SK-N-SH (cell line): ENCODE results near the gene SMC1B. TPM values are rescaled to one million over a fixed set of nuclear protein-coding genes. Genes with fewer than 3 reads are reported as not detected.

ENCODE experiments used
- CTCF ChIA-PET: fragments of 300-600, 350-600 bp; formaldehyde crosslinking; extraction: SDS; loops from one replicate; lab custom pipeline; 2021; lab: Yijun Ruan, JAX
- POLR2A ChIA-PET: fragments of 350-600 bp; sonication (Branson Sonifier 250); formaldehyde crosslinking; extraction: SDS; loops from one replicate; lab custom pipeline; 2020; ENCODE audit warnings: antibody characterized with exemption, inconsistent platforms; lab: Yijun Ruan, JAX
- DNase-seq: peaks from one replicate; pipeline ENCODE4 v3.0.0; 2012
- H2AFZ ChIP-seq: fragments of 200-600 bp; sonication (generic); 2 replicates; pipeline ENCODE4 v1.8.1; 2016; ENCODE audit warnings: antibody characterized with exemption, mild to moderate bottlenecking, low read depth
- H3F3A ChIP-seq: fragments of 200-600 bp; sonication (generic); replicated peaks from 2 replicates; pipeline ENCODE3; 2016; ENCODE audit warnings: antibody characterized with exemption, mild to moderate bottlenecking; ENCODE audit not compliant: insufficient read depth
- H3K27ac ChIP-seq, 2 experiments: fragments of 200-500 bp in 1 of 2; fragments of 200-600 bp in 1 of 2; sonication (Bioruptor generic) in 1 of 2; sonication (generic), shearing (Covaris generic) in 1 of 2; 2 replicates each; pipeline versions ENCODE4 v1.5.1 to v1.6.1; 2014 to 2016; ENCODE audit warnings: low read depth in 2 of 2, inconsistent platforms in 1 of 2, low read length in 1 of 2, mild to moderate bottlenecking in 1 of 2, mixed read lengths in 1 of 2
- H3K27me3 ChIP-seq: fragments of 200-600 bp; sonication (generic), shearing (Covaris generic); 2 replicates; pipeline ENCODE4 v1.6.1; 2016; ENCODE audit warnings: mixed run types; ENCODE audit not compliant: insufficient read depth
- H3K36me3 ChIP-seq, 2 experiments: fragments of 200-500 bp in 1 of 2; fragments of 200-600 bp in 1 of 2; sonication (Bioruptor generic) in 1 of 2; sonication (generic) in 1 of 2; replicated peaks in 1 of 2; 2 replicates each; pipeline versions ENCODE3 to v1.5.1; 2014 to 2016; ENCODE audit warnings: low read length in 1 of 2, mild to moderate bottlenecking in 1 of 2; ENCODE audit not compliant: insufficient read depth in 2 of 2, control insufficient read depth in 1 of 2
- H3K4me1 ChIP-seq, 2 experiments: fragments of 200-500 bp in 1 of 2; fragments of 200-600 bp in 1 of 2; sonication (Bioruptor generic) in 1 of 2; sonication (generic), shearing (Covaris generic) in 1 of 2; 2 replicates each; pipeline versions ENCODE4 v1.5.1 to v1.6.1; 2014 to 2016; ENCODE audit warnings: low read depth in 1 of 2, low read length in 1 of 2, mixed run types in 1 of 2; ENCODE audit not compliant: insufficient read depth in 2 of 2, control insufficient read depth in 1 of 2
- H3K4me2 ChIP-seq: fragments of 200-600 bp; sonication (generic), shearing (Covaris generic); 2 replicates; pipeline ENCODE4 v1.6.1; 2017; ENCODE audit warnings: mixed run types
- H3K4me3 ChIP-seq, 2 experiments: fragments of 200-500 bp in 1 of 2; fragments of 200-600 bp in 1 of 2; sonication (Bioruptor generic) in 1 of 2; sonication (generic), shearing (Covaris generic) in 1 of 2; 2 replicates each; pipeline versions ENCODE4 v1.5.1 to v1.8.1; 2014 to 2016; ENCODE audit warnings: low read depth in 2 of 2, inconsistent platforms in 1 of 2, low read length in 1 of 2, mild to moderate bottlenecking in 1 of 2, mixed read lengths in 1 of 2, moderate library complexity in 1 of 2
- H3K79me2 ChIP-seq: fragments of 200-600 bp; sonication (generic); 2 replicates; pipeline ENCODE4 v1.8.1; 2017; ENCODE audit warnings: mild to moderate bottlenecking; ENCODE audit not compliant: insufficient read depth
- H3K9ac ChIP-seq: fragments of 200-600 bp; sonication (generic); 2 replicates; pipeline ENCODE4 v1.6.1; 2017; ENCODE audit warnings: mixed run types
- H3K9me2 ChIP-seq: fragments of 200-600 bp; sonication (generic); 2 replicates; pipeline ENCODE4 v1.6.1; 2017; ENCODE audit warnings: mixed run types
- H3K9me3 ChIP-seq: fragments of 200-600 bp; sonication (generic); 2 replicates; pipeline ENCODE4 v1.6.1; 2017; ENCODE audit warnings: mixed run types, mild to moderate bottlenecking, moderate library complexity
- H4K20me1 ChIP-seq: fragments of 200-600 bp; sonication (generic); 2 replicates; pipeline ENCODE4 v1.6.1; 2017; ENCODE audit warnings: mild to moderate bottlenecking, mixed run types; ENCODE audit not compliant: insufficient read depth
- CHD2 ChIP-seq: fragments of 150-350 bp; IDR thresholded peaks from 2 replicates; pipeline ENCODE4 v1.6.1; 2018; ENCODE audit warnings: low read length; ENCODE audit not compliant: partially characterized antibody
- ELF1 ChIP-seq: IDR thresholded peaks from 2 replicates; pipeline ENCODE4 v1.4.0; 2012
- EP300 ChIP-seq, 2 experiments: IDR thresholded peaks; 2 replicates each; pipeline versions ENCODE4 v1.4.0 to v1.6.1; 2012; ENCODE audit warnings: borderline replicate concordance in 1 of 2, low read depth in 1 of 2, low read length in 1 of 2
- GABPA ChIP-seq: IDR thresholded peaks from 2 replicates; pipeline ENCODE4 v1.4.0; 2012; ENCODE audit warnings: low read depth, mild to moderate bottlenecking
- JUND ChIP-seq: IDR thresholded peaks from 2 replicates; pipeline ENCODE4 v1.4.0; 2012
- MEF2A ChIP-seq: IDR thresholded peaks from 2 replicates; pipeline ENCODE4 v1.4.0; 2012; ENCODE audit warnings: low read depth, borderline replicate concordance
- NFIC ChIP-seq: IDR thresholded peaks from 2 replicates; pipeline ENCODE4 v1.4.0; 2012; ENCODE audit warnings: borderline replicate concordance
- PBX3 ChIP-seq: IDR thresholded peaks from 2 replicates; pipeline ENCODE4; 2012
- POLR2AphosphoS5 ChIP-seq: IDR thresholded peaks from 2 replicates; pipeline ENCODE4 v1.6.1; 2012; ENCODE audit warnings: low read depth, low read length
- RAD21 ChIP-seq: IDR thresholded peaks from 2 replicates; pipeline ENCODE4 v1.6.1; 2012; ENCODE audit warnings: mild to moderate bottlenecking, low read length
- SIN3A ChIP-seq: IDR thresholded peaks from 2 replicates; pipeline ENCODE4 v1.6.1; 2012; ENCODE audit warnings: low read depth, mild to moderate bottlenecking, low read length, moderate library complexity, borderline replicate concordance
- TCF12 ChIP-seq: IDR thresholded peaks from 2 replicates; pipeline ENCODE4 v1.4.0; 2012
- USF1 ChIP-seq: IDR thresholded peaks from 2 replicates; pipeline ENCODE4 v1.4.0; 2012; ENCODE audit warnings: low read depth, borderline replicate concordance
- USF2 ChIP-seq: fragments of 150-350 bp; IDR thresholded peaks from 2 replicates; pipeline ENCODE4 v1.6.1; 2017; ENCODE audit warnings: antibody characterized with exemption, low read length, low read depth, borderline replicate concordance
- WGBS: methylation state at CpG from one replicate; pipeline ENCODE4 v1.1.6; 2017; ENCODE audit warnings: low lambda C conversion rate; 5-methylcytosine and 5-hydroxymethylcytosine counted together
- polyA plus RNA-seq, 3 experiments: library from polyadenylated mRNA; depleted of rRNA; stranded (reverse); fragments of >200 nt; gene quantifications; 2 replicates each; pipeline ENCODE4 v1.2.3, GENCODE V29; 2012
- TF ChIP-seq, protein P1 (sequence below): IDR thresholded peaks from 2 replicates; pipeline ENCODE4 v1.4.0; 2012; ENCODE audit warnings: low read depth
- TF ChIP-seq, protein P2 (sequence below): fragments of 150-350 bp; IDR thresholded peaks from 2 replicates; pipeline ENCODE4 v1.6.1; 2016; ENCODE audit warnings: mild to moderate bottlenecking, low read depth, low read length

Gene SMC1B
- polyA plus RNA-seq, 1 of the 3 experiments (the other 2 are of a cell fraction): not detected

DNA sequence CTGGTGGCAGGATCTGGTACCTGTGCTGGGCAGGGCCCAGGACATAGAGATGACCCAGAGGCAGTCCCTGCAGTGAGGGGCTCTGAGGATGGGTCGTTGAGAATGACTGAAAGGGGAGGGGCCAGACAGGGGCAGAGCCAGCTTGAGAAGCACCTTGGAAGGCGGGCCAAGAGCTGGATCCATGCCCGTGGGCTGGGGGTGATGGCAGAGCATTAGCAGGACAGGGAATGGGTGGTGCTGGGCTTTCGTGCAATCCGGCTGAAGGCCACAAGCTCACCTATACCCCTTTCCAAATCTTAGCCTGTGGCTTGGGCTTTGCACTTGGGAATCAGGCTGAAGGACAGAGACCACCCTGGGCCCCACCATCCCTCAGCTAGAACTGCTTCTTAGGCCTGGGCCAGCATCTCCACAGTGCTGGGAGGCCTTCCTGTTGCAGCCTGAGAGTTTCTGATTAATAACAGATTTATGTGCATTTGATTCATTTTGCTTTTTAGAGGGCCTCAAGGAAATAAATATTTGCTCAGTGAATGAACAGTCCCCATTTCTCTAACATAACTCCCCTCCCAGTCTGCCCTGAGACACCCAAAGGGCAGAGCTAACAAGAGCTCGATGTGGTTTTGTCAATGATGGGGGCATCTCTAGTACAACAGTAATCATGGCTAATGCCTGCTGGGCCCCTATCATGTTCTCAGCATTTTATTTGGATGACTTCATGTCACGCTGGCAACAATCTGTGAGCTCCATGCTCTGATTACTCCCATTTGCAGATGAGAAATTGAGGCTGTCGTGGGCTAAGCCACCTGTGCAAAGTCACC, 39.4 kb upstream of the SMC1B start:
- 57% methylated on average over 8 of the region's 8 CpGs for WGBS
- no peaks in the 10 kb centered on the region for H3K9me3 ChIP-seq
- H2AFZ ChIP-seq: 0 out of 2 replicates have a peak overlapping the region, but pooled peaks have one; percentile 7
- no peaks in the 10 kb centered on the region for H3K27me3 ChIP-seq
- H3K36me3 ChIP-seq: no peaks in the 10 kb centered on the region
- H3K4me1 ChIP-seq: peaks cover 20 to 33% of the 10 kb centered on the region in 2 experiments; a peak in 3 of 4 replicates
- peak overlapping the region; percentile 29 to 89 for H3K27ac ChIP-seq
- peak overlapping the region; percentile 52; the same call in 1 of the 2 replicates for H3K4me2 ChIP-seq
- H3K9ac ChIP-seq: no peak overlapping the region
- no peak overlapping the region for H3K4me3 ChIP-seq
- no peaks in the 10 kb centered on the region for H3K9me2 ChIP-seq
- CTCF ChIA-PET: interaction anchor here (1.8 to 4.5 kb wide), 3 partner anchors 9 to 101 kb away, joined by 4 to 16 read pairs (median 5); no protein-coding TSS in a partner anchor
- H3F3A ChIP-seq: peaks cover 16% of the 10 kb centered on the region
- POLR2A ChIA-PET: no interaction called here
- TF ChIP-seq CHD2 (no peak), TCF12 (peak; percentile 82), JUND (peak; percentile 57; the same call in 1 of the 2 replicates), POLR2AphosphoS5 (peak; percentile 50; the same call in 1 of the 2 replicates), PBX3 (0 out of 2 replicates have a peak, but pooled peaks have one; percentile 43), ELF1 (no peak), EP300 (IDR thresholded peaks at IDR 0.05; ENCODE audit: borderline replicate concordance in 1 of 2, low read depth in 1 of 2, low read length in 1 of 2) (peak in 1 of 2 experiments; percentile 60; a peak in 1 of 4 replicates)
- TF ChIP-seq, protein P1, sequence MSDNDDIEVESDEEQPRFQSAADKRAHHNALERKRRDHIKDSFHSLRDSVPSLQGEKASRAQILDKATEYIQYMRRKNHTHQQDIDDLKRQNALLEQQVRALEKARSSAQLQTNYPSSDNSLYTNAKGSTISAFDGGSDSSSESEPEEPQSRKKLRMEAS: peak; percentile 45; the same call in 1 of the 2 replicates
- TF ChIP-seq, all 33 proteins: peak for 6
- Histone ChIP-seq H4K20me1 (no peaks in the 10 kb centered on the region), H3K79me2 (no peaks in the 10 kb centered on the region)
- no peak for DNase-seq

DNA sequence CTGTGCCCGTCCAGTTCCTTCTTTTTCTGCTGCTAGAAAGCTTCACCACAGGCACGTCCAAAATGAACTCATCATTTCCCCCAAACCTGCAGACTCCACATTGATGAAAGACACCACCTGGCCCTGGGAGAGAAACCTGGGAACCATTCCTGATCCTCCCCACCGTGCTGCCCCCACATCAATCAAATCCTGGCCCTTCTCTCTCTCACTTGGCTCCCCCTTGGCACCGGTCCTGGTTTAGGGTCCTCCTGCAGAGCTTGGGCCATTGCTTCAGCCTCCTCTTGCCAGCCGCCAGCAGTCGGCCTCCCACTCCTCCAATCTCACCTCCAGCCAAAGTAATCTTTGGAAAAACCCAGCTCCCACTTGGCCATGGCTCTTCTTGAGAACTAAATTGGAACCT, 38.6 kb upstream of the SMC1B start:
- H3K36me3 ChIP-seq: no peaks in the 10 kb centered on the region
- H4K20me1 ChIP-seq: no peaks in the 10 kb centered on the region
- peaks cover 16% of the 10 kb centered on the region for H3F3A ChIP-seq
- CTCF ChIA-PET: interaction anchor here (0.7 to 1.8 kb wide), 2 partner anchors 10 to 16 kb away, joined by 3 to 5 read pairs; no protein-coding TSS in a partner anchor
- peak overlapping the region; percentile 52; the same call in 1 of the 2 replicates for H3K4me2 ChIP-seq
- no peak overlapping the region for H3K4me3 ChIP-seq
- 77% methylated on average over 6 of the region's 6 CpGs for WGBS
- no peaks in the 10 kb centered on the region for H3K27me3 ChIP-seq
- H3K4me1 ChIP-seq: peaks cover 20 to 33% of the 10 kb centered on the region in 2 experiments; a peak in 3 of 4 replicates
- no peaks in the 10 kb centered on the region for H3K9me3 ChIP-seq
- H2AFZ ChIP-seq: no peak overlapping the region
- peak overlapping the region; percentile 29 to 89 for H3K27ac ChIP-seq
- no peaks in the 10 kb centered on the region for H3K79me2 ChIP-seq
- H3K9ac ChIP-seq: no peak overlapping the region
- DNase-seq: no peak
- H3K9me2 ChIP-seq: no peaks in the 10 kb centered on the region
- POLR2A ChIA-PET: no interaction called here
- TF ChIP-seq ELF1: no peak
- no peak for TF ChIP-seq SIN3A
- TF ChIP-seq NFIC: no peak
- TF ChIP-seq MEF2A: no peak
- no peak for TF ChIP-seq USF1
- TF ChIP-seq, protein P2, sequence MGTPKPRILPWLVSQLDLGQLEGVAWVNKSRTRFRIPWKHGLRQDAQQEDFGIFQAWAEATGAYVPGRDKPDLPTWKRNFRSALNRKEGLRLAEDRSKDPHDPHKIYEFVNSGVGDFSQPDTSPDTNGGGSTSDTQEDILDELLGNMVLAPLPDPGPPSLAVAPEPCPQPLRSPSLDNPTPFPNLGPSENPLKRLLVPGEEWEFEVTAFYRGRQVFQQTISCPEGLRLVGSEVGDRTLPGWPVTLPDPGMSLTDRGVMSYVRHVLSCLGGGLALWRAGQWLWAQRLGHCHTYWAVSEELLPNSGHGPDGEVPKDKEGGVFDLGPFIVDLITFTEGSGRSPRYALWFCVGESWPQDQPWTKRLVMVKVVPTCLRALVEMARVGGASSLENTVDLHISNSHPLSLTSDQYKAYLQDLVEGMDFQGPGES: no peak
- no peak for TF ChIP-seq POLR2AphosphoS5
- TF ChIP-seq GABPA: no peak
- no peak for TF ChIP-seq USF2
- TF ChIP-seq RAD21: no peak
- TF ChIP-seq TCF12: no peak
- no peak for TF ChIP-seq PBX3
